Large intestine (tissue), 3 donors: Measurements from ENCODE around the gene ENDOD1. TPM values are rescaled to one million over a fixed set of nuclear protein-coding genes. Genes with fewer than 3 reads are reported as not detected.

ENCODE experiments used
- DNase-seq, 2 donors: peaks; one replicate each; pipeline versions ENCODE4 v3.0.0 to v3.0.0-alpha.2; 2013
- H3K27ac ChIP-seq: one replicate; pipeline ENCODE4 v1.5.1; 2013; ENCODE audit warnings: low read length
- H3K27me3 ChIP-seq: 2 replicates; pipeline ENCODE4 v1.6.1; 2013; ENCODE audit warnings: low read length; ENCODE audit not compliant: control insufficient read depth, insufficient read depth
- H3K36me3 ChIP-seq: 2 replicates; pipeline ENCODE4 v1.6.1; 2013; ENCODE audit warnings: low read length; ENCODE audit not compliant: control insufficient read depth, insufficient read depth
- H3K4me1 ChIP-seq: one replicate; pipeline ENCODE4 v1.6.1; 2013; ENCODE audit warnings: low read length; ENCODE audit not compliant: control insufficient read depth, insufficient read depth
- H3K4me3 ChIP-seq: one replicate; pipeline ENCODE4 v1.5.1; 2013; ENCODE audit warnings: low read length
- H3K9me3 ChIP-seq: one replicate; pipeline ENCODE4 v1.6.1; 2013; ENCODE audit warnings: mild to moderate bottlenecking, low read depth, low read length, moderate library complexity; ENCODE audit not compliant: control insufficient read depth
- WGBS: methylation state at CpG from one replicate; pipeline ENCODE4 v1.1.5; 2013; ENCODE audit warnings: low lambda C conversion rate; ENCODE audit not compliant: insufficient coverage; 5-methylcytosine and 5-hydroxymethylcytosine counted together
- polyA plus RNA-seq: library from polyadenylated mRNA; unstranded; fragments of 120-200 nt; gene quantifications from one replicate; pipeline ENCODE4 v1.2.1, GENCODE V29; 2013

Gene ENDOD1
- polyA plus RNA-seq, 1 donor, result 29.7 TPM

DNA sequence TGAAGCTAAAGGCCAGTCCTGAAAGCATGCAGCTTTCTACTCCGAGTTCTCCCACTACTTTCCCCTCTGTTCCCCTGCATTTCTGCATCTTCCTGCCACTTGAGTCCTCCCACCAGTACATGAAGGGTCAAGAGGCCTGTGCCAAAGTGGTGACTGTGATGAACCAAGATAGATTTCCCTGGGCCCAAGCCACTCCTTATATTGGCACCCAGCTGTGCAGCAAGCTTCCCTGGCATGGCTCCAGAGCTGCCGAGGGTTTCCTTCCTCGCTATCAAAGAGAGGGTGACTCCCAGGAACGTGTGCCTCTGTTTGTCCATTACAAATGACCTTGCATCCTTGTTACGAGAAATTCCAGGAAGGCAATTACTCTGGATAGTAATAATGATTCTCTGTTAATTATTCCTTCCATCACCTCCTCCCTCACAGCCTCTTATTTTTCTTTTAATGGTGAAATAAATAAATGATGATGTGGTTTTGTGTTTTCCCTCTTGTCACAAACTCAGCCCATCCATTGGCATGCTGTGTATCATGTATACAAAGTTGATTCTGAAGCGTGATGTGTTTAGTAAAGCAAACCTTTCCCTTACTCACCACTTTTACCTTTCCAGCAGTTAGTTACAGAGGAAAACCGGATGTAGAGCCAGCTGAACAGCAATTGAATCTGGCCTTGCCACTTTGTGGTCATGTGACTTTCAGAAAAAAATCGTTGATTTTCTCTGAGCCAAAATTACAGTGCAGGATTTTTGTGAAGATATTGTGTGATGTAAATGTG lies 14.7 kb upstream of the ENDOD1 start:
- Histone ChIP-seq H3K27ac (no peak overlapping the region), H3K4me3 (no peak overlapping the region), H3K27me3 (no peaks in the 10 kb centered on the region), H3K4me1 (no peaks in the 10 kb centered on the region), H3K9me3 (no peaks in the 10 kb centered on the region), H3K36me3 (no peaks in the 10 kb centered on the region)
- DNase-seq, result peak; percentile 24 to 48
- 40% methylated on average over 1 of the region's 8 CpGs for WGBS

- DNase-seq, result peak; percentile 61 to 70
- no peak overlapping the region for H3K4me3 ChIP-seq
- WGBS, result 13% methylated on average over 1 of the region's 1 CpG
- no peaks in the 10 kb centered on the region for H3K4me1 ChIP-seq
- no peaks in the 10 kb centered on the region for H3K9me3 ChIP-seq
- no peak overlapping the region for H3K27ac ChIP-seq
- H3K27me3 ChIP-seq, result no peaks in the 10 kb centered on the region
- H3K36me3 ChIP-seq, result no peaks in the 10 kb centered on the region
These were observed 13.2 kb upstream of the ENDOD1 start for GRCh38 chr11:95076416-95076815.

DNA sequence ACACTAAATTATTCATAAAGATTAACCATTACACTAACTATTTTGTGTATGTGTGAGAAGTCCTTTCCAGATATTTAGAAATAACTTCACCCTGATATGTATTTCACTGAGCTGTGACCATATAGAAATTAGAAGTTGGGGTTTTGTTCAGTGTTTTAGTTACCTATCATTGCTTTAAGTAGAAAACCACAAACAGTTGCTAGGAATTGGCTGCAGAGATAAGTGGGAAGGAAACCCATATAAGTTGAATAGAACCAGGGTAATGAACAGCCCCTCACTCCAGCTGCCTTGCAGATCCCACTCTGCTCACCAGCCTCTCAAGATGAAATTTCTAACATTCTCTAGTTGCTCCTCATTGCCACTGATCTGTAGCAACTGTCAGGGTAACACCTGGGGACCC lies 12.7 kb upstream of the ENDOD1 start:
- no peak overlapping the region for H3K4me3 ChIP-seq

GRCh38 chr11:95078526-95078925 lies 11.1 kb upstream of the ENDOD1 start:
- Histone ChIP-seq H3K27me3 (no peaks in the 10 kb centered on the region), H3K36me3 (no peaks in the 10 kb centered on the region), H3K9me3 (no peaks in the 10 kb centered on the region), H3K27ac (no peak overlapping the region), H3K4me3 (no peak overlapping the region), H3K4me1 (no peaks in the 10 kb centered on the region)
- no CpG with 5 or more reads among the region's 1 CpG for WGBS
- DNase-seq, result no peak

More for the DNA sequence above, 12.7 kb upstream of the ENDOD1 start:
- Histone ChIP-seq H3K4me1 (no peaks in the 10 kb centered on the region), H3K27ac (no peak overlapping the region), H3K9me3 (no peaks in the 10 kb centered on the region), H3K27me3 (no peaks in the 10 kb centered on the region), H3K36me3 (no peaks in the 10 kb centered on the region)
- DNase-seq, result no peak

- Histone ChIP-seq H3K4me1 (no peaks in the 10 kb centered on the region), H3K36me3 (no peaks in the 10 kb centered on the region), H3K4me3 (no peak overlapping the region), H3K27ac (no peak overlapping the region), H3K27me3 (no peaks in the 10 kb centered on the region), H3K9me3 (no peaks in the 10 kb centered on the region)
- no peak for DNase-seq
- no CpG with 5 or more reads among the region's 5 CpGs for WGBS
These were observed 8.6 kb upstream of the ENDOD1 start for GRCh38 chr11:95081010-95081409.

DNA sequence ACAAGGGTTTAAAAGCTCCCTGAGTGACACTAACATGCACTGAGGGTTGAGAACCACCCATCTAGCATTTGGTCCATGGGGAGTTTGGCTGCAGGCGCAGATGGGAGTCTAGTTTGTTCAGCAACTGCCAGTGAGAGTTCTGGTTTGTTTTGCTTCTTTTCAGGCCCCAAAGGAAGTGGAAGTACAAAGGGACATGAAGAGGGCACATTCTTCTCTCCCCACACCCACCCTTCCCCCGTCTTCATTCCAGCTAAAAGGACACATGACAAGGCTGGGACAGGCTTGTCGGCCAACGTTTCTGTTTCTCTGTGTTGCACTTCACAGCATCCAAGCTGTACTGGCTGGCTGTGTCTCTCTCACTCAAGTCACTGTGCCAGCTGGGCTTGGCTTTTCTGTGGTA lies 8.2 kb upstream of the ENDOD1 start:
- Histone ChIP-seq H3K4me3 (no peak overlapping the region), H3K9me3 (no peaks in the 10 kb centered on the region), H3K27ac (no peak overlapping the region), H3K4me1 (no peaks in the 10 kb centered on the region), H3K27me3 (no peaks in the 10 kb centered on the region), H3K36me3 (no peaks in the 10 kb centered on the region)
- no CpG with 5 or more reads among the region's 4 CpGs for WGBS
- DNase-seq, result no peak

- no CpG with 5 or more reads among the region's 2 CpGs for WGBS
- H3K4me1 ChIP-seq, result no peaks in the 10 kb centered on the region
- H3K9me3 ChIP-seq, result no peaks in the 10 kb centered on the region
- H3K4me3 ChIP-seq, result no peak overlapping the region
- H3K27me3 ChIP-seq, result no peaks in the 10 kb centered on the region
- H3K27ac ChIP-seq, result no peak overlapping the region
- no peaks in the 10 kb centered on the region for H3K36me3 ChIP-seq
- DNase-seq, result no peak
These were observed 7.1 kb upstream of the ENDOD1 start for GRCh38 chr11:95082576-95083001.

DNA sequence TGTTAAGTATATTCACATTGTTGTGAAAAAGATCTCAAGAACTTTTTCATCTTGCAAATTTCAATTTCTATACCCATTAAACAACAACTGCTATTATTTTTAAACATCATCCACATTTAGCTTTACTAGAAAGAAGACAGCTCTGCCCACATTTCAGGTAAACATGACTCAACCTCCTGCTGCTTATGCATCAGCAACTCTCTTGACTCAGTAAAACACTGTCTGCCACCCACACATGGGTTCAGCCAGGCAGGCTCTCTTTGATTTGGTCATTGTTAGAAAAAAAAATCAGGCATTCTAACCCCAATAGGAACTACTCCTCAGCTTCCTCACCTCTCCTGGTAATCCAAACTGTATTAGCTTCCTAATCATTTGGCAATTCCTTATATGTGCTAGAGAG lies 5.1 kb upstream of the ENDOD1 start:
- no peaks in the 10 kb centered on the region for H3K9me3 ChIP-seq
- DNase-seq, result no peak
- H3K36me3 ChIP-seq, result no peaks in the 10 kb centered on the region
- H3K4me3 ChIP-seq, result no peak overlapping the region
- no peak overlapping the region for H3K27ac ChIP-seq
- H3K27me3 ChIP-seq, result no peaks in the 10 kb centered on the region
- peaks cover 3% of the 10 kb centered on the region for H3K4me1 ChIP-seq

GRCh38 chr11:95085117-95085816 lies 4.4 kb upstream of the ENDOD1 start:
- Histone ChIP-seq H3K4me1 (peaks cover 3% of the 10 kb centered on the region), H3K4me3 (no peak overlapping the region), H3K9me3 (no peaks in the 10 kb centered on the region), H3K36me3 (no peaks in the 10 kb centered on the region), H3K27me3 (no peaks in the 10 kb centered on the region), H3K27ac (no peak overlapping the region)
- DNase-seq, result no peak
- WGBS, result 76% methylated on average over 2 of the region's 3 CpGs

DNA sequence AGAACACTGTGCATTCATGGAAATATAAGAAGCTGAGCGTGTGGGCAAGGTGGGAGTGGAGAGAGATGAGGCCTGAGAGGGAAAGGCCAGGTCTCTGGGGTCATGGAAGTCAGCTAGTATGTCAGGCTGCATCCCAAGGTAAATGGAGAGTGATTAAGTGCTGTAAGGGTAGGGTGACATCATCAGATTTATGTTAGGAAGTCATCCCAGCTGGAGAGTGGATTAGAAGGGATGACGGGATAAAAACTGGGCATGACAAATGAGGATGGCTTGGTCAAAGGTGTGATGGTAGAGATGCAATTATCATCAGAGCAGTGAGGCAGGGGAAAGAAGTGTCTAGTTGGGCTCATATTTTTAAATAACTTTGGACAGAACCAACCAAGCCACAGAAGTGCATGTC lies 3.5 kb upstream of the ENDOD1 start:
- Histone ChIP-seq H3K4me1 (peaks cover 11% of the 10 kb centered on the region), H3K4me3 (no peak overlapping the region), H3K9me3 (no peaks in the 10 kb centered on the region), H3K27me3 (no peaks in the 10 kb centered on the region), H3K27ac (no peak overlapping the region), H3K36me3 (no peaks in the 10 kb centered on the region)
- 93% methylated on average over 2 of the region's 2 CpGs for WGBS
- DNase-seq, result no peak
